ENCODE measurements around the gene TRMT1.

DNA sequence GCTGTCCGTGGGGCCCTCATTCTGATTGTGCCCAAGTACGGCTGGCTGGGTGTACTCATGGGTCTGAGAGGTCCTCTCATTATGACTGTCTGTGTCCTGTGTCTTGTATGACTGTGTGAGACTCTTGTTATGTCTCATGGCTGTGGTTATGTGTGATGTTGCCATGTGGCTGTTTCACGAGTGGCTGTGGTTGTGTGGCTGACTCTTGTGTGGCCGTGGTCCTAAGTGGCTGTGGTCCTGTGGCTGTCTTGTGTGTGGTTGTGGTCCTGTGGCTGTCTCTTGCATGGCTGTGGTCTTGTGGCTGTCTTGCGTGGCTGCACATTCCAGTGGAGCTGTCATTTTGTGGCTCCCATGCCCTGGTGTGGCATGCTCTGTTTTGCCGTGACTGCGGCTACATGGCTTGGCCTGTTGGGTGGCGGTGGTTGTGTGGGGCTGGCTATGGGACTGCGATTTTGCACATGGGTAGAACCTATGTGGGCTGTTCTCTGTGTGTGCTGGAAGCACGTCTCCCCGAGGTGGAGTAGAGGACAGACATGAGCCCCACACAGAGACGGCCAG lies 16.4 kb downstream of the TRMT1 start:
- TF ChIP-seq, protein P1, sequence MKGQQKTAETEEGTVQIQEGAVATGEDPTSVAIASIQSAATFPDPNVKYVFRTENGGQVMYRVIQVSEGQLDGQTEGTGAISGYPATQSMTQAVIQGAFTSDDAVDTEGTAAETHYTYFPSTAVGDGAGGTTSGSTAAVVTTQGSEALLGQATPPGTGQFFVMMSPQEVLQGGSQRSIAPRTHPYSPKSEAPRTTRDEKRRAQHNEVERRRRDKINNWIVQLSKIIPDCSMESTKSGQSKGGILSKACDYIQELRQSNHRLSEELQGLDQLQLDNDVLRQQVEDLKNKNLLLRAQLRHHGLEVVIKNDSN (IDR thresholded peaks at IDR 0.05) = no peak
- TF ChIP-seq ZBTB7A (IDR thresholded peaks at IDR 0.05; ENCODE audit: low read depth) = no peak
- TF ChIP-seq, protein P2, sequence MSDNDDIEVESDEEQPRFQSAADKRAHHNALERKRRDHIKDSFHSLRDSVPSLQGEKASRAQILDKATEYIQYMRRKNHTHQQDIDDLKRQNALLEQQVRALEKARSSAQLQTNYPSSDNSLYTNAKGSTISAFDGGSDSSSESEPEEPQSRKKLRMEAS (IDR thresholded peaks at IDR 0.05) = no peak
- TF ChIP-seq NFIC (IDR thresholded peaks at IDR 0.05) = no peak
- no peak for TF ChIP-seq EP300 (IDR thresholded peaks at IDR 0.05; ENCODE audit: borderline replicate concordance)

Data from Ishikawa (cell line).